Heart right ventricle (tissue), 16 donors: ENCODE results near the gene ADORA1. TPM values are rescaled to one million over a fixed set of nuclear protein-coding genes. Genes with fewer than 3 reads are reported as not detected.
A peak's percentile ranks its signal among the peaks of the same experiment; 100 is the strongest.

Experiments used
- ATAC-seq, 8 donors: fragments of 200-7000 bp; cut with Tn5 transposase; one replicate each; pipeline ENCODE4 v1.9.1; 2020; ENCODE audit warnings: mild to moderate bottlenecking in 8 of 8, moderate library complexity in 8 of 8, moderate number of reproducible peaks in 1 of 8
- DNase-seq, 2 donors: peaks; one replicate each; pipeline ENCODE4 v3.0.0-alpha.2; 2020
- H3K27ac ChIP-seq, 10 donors: fragments of 200-600 bp; sonication (generic) in 2 of 10; one replicate each; pipeline versions ENCODE4 v1.5.0 to v1.8.0; 2020 to 2022; ENCODE audit warnings: mild to moderate bottlenecking in 3 of 10
- H3K27me3 ChIP-seq, 7 donors: fragments of 200-600 bp; one replicate each; pipeline ENCODE4 v1.8.0; 2021 to 2022; ENCODE audit warnings: mild to moderate bottlenecking in 2 of 7
- H3K36me3 ChIP-seq, 9 donors: fragments of 200-600 bp; sonication (generic) in 1 of 9; one replicate each; pipeline versions ENCODE4 v1.5.0 to v1.8.0; 2020 to 2022; ENCODE audit warnings: mild to moderate bottlenecking in 2 of 9
- H3K4me1 ChIP-seq, 9 donors: fragments of 200-600 bp; sonication (generic) in 1 of 9; one replicate each; pipeline versions ENCODE4 v1.5.0 to v1.8.0; 2020 to 2022; ENCODE audit warnings: mild to moderate bottlenecking in 4 of 9
- H3K4me3 ChIP-seq, 10 donors: fragments of 200-600 bp; sonication (generic) in 2 of 10; one replicate each; pipeline versions ENCODE4 v1.5.0 to v1.8.0; 2020 to 2022; ENCODE audit warnings: mild to moderate bottlenecking in 7 of 10, moderate library complexity in 2 of 10
- H3K9me3 ChIP-seq, 11 donors: fragments of 200-600 bp in 10 of 11; sonication (generic) in 2 of 11; one replicate each; pipeline versions ENCODE4 v1.5.0 to v1.8.0; 2013 to 2022; ENCODE audit warnings: mild to moderate bottlenecking in 2 of 11, control low read depth in 1 of 11, moderate library complexity in 1 of 11
- CTCF ChIP-seq, 9 donors: fragments of 200-600 bp; sonication (generic) in 2 of 9; IDR thresholded peaks; one replicate each; pipeline versions ENCODE4 v1.5.0 to v1.8.0; 2021 to 2022; ENCODE audit warnings: antibody characterized with exemption in 9 of 9, mild to moderate bottlenecking in 5 of 9, moderate library complexity in 1 of 9
- WGBS, 2 donors: extraction: QIAGEN DNeasy Blood & Tissue Kit; methylation state at CpG; one replicate each; pipeline ENCODE4 v1.1.7; 2013; ENCODE audit warnings: inconsistent platforms in 1 of 2; 5-methylcytosine and 5-hydroxymethylcytosine counted together
- intact Hi-C, 10 donors: fragments of 100-400 bp; cut with DNase I; formaldehyde crosslinking; loops; one replicate each; pipeline versions ENCODE4 v1.11.1 to v1.14.2; 2022
- polyA plus RNA-seq, 2 donors: library from polyadenylated mRNA; stranded (reverse); fragments of 200-250 nt; gene quantifications; one replicate each; pipeline ENCODE4 v1.2.3, GENCODE V29; 2013
- total RNA-seq, 10 donors: library from RNA; stranded (reverse); fragmentation: NEBNext Ultra II Directional in 3 of 10; extraction: Animal tissue kit (Norgen Biotek cat#: 25700) in 3 of 10; gene quantifications; one replicate each; pipeline versions ENCODE4 v1.2.1 to v1.2.4, GENCODE V29; 2021 to 2023
- donor health status: Arrhythmogenic right ventricular cardiomyopathy.
- donor health status: ischemic (EF 13 %, LVEDD 7.1; RV severe dilation, severe dysfunction).
- donor health status: healthy with polysubstance abuse.
- donor health status: DM: no; HTN: yes; CAD: no.
- donor health status: DM: no; HTN: no; CAD: no.
- donor health status: ischemic (EF 25% LVEDD 6.9; RV normal size, moderate dysfunction).
- donor health status: ischemic (EF 25% LVEDD 5.7; RV mildly dilated, moderate dysfunction).
- donor health status: healthy.
- donor health status: DM: yes; HTN: yes; CAD: no.
- donor health status: Ischemic cardiomyopathy.
- donor health status: ischemic (EF 35%, LVEDD 5.7; RV mildly dilated, moderate dysfunction).
- donor health status: nonischemic (EF 11% LVEDD 7.7; RV severe dilation, severe dysfunction).
- donor health status: DM: yes; HTN: yes; CAD: no.
- donor health status: PGD.
- donor health status: ischemic (EF 29% LVEDD 5.4; RV normal size, mild dysfunction).
- donor health status: nonischemic (EF 23%, LVEDD 6.1; RV moderate dilation, normal function).

The ADORA1 gene
- total and polyA plus RNA-seq, 12 donors: 1.8 to 12.2 (median 8.9) TPM

- DNase-seq (no peak), ATAC-seq (no peak)
- intact Hi-C loops: no loop called here
- peaks cover 0 to 4% (median 0%) of the 10 kb centered on the region in 7 donors for H3K27me3 ChIP-seq
- H3K9me3 ChIP-seq: no peaks in the 10 kb centered on the region
- no peak within 1 kb of the TSS for H3K27ac ChIP-seq
- 77 to 86% methylated on average over 5 of the region's 5 CpGs for WGBS, 2 donors
- H3K4me3 ChIP-seq: no peak within 1 kb of the TSS
- H3K36me3 ChIP-seq: no peaks in the 10 kb centered on the region
- peaks cover 0 to 26% (median 0%) of the 10 kb centered on the region in 9 donors for H3K4me1 ChIP-seq
- TF ChIP-seq CTCF (IDR thresholded peaks at IDR 0.05): no peak
These were observed 47.8 kb downstream of the ADORA1 start, which contains the start of gene MYBPH for GRCh38 chr1:203175237-203175826. TSS of gene MYBPH (minus strand) at chr1:203175826. CDS start at chr1:203175755, 71 bp downstream.

GRCh38 chr1:203175827-203176241 is 48.3 kb downstream of the ADORA1 start:
- DNase-seq (peak; percentile 22 to 54), ATAC-seq (peak in 7 of 8 donors; percentile 5 to 71 (median 47))
- Histone ChIP-seq H3K4me1 (peaks cover 0 to 26% (median 0%) of the 10 kb centered on the region in 9 donors), H3K36me3 (no peaks in the 10 kb centered on the region), H3K27me3 (peaks cover 0 to 4% (median 0%) of the 10 kb centered on the region in 7 donors), H3K4me3 (no peak overlapping the region), H3K27ac (no peak overlapping the region), H3K9me3 (no peaks in the 10 kb centered on the region)
- WGBS, 2 donors: 70% methylated on average over 9 of the region's 9 CpGs
- intact Hi-C loops: no loop called here
- TF ChIP-seq CTCF (IDR thresholded peaks at IDR 0.05): no peak

- intact Hi-C loops: no loop called here
- Histone ChIP-seq H3K27me3 (peaks cover 0 to 4% (median 0%) of the 10 kb centered on the region in 7 donors), H3K4me1 (peaks cover 0 to 26% (median under 1%) of the 10 kb centered on the region in 9 donors), H3K9me3 (no peaks in the 10 kb centered on the region), H3K4me3 (no peak overlapping the region), H3K36me3 (no peaks in the 10 kb centered on the region), H3K27ac (no peak overlapping the region)
- 96% methylated on average over 9 of the region's 9 CpGs for WGBS, 2 donors
- no peak for ATAC-seq
- TF ChIP-seq CTCF (IDR thresholded peaks at IDR 0.05): no peak
- DNase-seq: no peak
These were observed 48.9 kb downstream of the ADORA1 start for GRCh38 chr1:203176273-203177035.

- no peak for TF ChIP-seq CTCF (IDR thresholded peaks at IDR 0.05)
- DNase-seq (no peak), ATAC-seq (no peak)
- H3K27me3 ChIP-seq: peaks cover 0 to 4% (median 0%) of the 10 kb centered on the region in 7 donors
- 93 to 94% methylated on average over 6 of the region's 6 CpGs for WGBS, 2 donors
- no peaks in the 10 kb centered on the region for H3K36me3 ChIP-seq
- intact Hi-C loops: no loop called here
- peaks cover 0 to 26% (median 6%) of the 10 kb centered on the region in 9 donors for H3K4me1 ChIP-seq
- no peak overlapping the region for H3K27ac ChIP-seq
- no peak overlapping the region for H3K4me3 ChIP-seq
- no peaks in the 10 kb centered on the region for H3K9me3 ChIP-seq
These were observed 49.5 kb downstream of the ADORA1 start for GRCh38 chr1:203177036-203177405.
